SHP77 treated with DMSO at 0.1 percent for 48 hours (cell line): Measurements from ENCODE around the gene CMIP.
A peak's percentile ranks its signal among the peaks of the same experiment; 100 is the strongest.
"Not testable (repeated sequence)": the region's sequence is repeated elsewhere in the genome, so short reads cannot be mapped to it uniquely, and the experiment has no call there.

Experiments used
- DNase-seq: peaks from one replicate; lab custom pipeline; 2025; lab: John Stamatoyannopoulos, UW

Gene CMIP

DNA sequence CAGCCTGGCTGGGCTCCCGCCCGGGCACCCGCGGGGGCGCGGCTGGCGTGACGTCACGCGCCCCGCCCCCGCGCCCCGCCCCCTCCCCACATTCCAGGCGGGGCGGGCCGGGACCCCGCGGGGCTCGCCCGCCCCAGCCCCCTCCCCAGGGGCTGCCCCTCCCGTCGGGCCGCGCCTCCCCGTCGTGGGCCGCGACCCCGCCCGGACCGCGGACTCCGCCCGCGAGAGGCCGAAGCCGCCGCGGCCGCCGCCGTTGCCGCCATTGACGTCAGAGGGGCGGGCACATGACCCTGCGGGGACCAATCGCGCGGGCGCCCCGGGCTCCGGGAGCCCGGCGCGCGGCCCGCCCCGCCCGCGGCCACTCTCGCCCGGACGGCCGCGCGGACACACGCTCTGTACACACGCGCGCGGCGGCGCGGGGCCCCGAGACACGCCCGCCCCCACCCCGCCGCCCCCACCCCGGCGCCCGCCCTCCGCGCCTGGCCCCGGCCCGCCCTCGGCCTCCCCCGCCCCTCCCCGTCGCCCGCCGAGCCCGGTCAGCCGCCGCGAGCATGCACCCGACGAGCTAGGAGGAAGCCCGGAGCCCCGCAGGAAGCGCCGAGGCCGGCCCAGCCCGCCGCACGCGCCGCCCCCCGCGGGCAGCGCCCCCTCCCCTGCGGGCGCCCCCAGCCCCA is at the start of gene CMIP:
CMIP (plus strand) TSS at position 361 of the 674 bp plus-strand sequence.
- peak; percentile 51 for DNase-seq

DNA sequence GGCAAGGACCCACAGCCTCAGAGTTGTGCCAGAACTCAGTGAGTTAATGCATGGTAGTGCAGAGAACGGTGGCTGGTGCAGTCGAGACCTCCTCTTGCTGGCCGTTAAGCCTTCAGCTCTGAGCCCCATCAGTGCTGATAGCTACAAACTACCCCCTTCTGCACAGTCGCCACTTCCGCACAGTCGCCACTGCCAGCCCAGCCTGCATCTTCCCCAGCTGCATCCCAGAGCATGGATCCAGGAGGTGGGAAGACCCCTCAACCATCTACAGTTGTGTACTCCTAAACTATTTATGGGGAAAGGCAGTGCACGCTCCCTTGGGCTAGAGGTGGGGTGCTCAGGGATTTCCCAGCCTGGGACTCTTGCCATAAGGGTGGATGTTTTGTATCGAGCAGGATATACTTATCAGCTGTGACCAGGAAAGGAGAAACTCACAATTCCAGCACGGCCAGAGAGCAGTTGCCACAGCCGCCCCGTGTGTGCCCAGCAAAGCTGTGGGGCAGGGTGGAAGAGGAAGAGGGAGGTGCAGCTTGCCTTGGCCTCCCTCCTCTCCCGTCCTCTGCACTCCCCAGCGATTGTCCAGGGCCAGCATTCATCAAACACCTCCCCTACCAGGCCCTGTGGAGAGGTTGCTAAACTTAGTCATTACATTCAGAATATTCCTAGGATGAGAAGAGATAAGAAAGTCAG is 49.5 kb upstream of the CMIP start:
- no peak for DNase-seq

DNA sequence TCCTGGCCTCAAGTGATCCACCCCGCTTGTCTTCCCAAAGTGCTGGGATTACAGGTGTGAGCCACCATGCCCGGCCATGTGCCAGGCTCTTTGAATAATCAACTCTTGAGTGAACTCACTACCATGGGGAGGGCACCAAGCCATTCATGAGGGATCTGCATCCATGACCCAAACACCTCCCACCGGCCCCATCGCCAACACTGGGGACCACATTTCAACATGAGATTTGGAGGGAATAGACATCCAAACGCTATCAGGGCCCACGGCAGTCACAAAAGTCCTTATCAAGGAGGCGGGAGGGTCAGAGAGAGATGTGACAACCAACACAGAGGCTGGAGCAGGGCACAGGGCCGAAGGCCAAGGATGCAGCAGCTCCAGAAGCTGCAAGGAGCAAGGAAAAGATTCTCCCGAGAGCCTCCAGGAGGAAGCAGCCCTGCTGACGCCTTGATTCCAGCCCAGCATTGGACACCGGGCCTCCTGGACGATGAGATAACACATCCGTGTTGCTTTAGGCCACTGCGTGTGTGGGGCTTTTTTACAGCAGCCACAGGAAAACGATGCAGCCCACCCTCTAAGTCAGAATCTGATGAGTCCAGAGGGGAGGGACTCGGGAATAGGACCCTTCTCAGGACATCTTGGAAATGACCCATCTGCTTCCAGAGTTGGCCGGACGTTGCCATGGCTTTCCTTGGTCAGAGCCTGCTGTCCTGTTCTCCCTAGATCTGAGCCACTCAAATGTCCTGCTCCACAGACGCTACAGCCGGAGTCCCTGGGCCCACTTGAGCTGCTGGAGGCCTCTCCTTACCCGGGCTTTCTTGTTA is 47.3 kb upstream of the CMIP start:
- no peak for DNase-seq

DNA sequence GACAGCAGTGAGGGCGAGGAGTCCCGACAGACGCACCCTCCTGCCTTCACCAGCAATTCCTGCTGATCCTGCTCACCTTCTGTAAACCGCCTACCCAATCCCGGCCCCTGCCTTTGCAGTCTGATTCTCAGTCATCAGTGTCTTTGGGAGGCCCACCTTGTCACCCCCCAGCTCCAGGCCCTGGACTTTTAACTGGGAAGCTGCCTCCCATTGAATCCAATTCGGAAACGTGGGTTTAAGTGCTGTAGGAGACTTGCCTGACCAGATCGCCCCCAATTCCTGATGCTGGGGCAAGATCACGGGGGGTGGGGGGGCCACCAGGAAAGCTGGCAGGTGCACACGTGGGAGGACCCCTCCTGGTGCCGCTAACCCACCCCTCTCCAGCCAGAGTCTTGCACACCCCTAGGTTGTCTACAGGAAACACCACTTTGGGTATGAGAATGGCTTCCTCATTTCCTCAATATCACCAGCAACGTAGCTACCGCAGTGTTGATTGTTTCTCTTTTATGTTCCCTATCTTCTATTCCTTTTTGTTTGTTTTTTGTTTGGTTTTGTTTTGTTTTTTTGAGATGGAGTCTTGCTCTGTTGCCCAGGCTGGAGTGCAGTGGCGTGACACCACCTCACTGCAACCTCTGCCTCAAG is 46.6 kb upstream of the CMIP start:
- DNase-seq = no peak

DNA sequence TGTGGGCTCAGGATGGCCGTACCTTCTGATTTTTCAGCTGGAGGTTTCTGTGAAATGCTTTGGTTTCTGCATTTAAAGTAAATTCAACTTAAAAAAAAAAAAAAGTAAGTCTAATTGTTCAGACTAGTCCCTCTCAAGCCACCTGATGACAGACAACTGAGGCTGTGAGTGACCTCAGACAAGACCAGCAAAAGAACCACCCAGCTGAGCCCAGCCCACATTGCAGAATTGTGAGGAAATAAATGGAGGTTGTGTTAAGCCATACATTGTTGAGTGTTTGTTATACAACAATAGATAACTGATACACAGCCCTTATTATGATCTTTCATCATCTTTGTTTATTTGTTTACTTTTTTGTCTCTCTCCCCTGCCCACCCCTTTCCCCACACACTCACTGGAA is 44.7 kb upstream of the CMIP start:
- no peak for DNase-seq

DNA sequence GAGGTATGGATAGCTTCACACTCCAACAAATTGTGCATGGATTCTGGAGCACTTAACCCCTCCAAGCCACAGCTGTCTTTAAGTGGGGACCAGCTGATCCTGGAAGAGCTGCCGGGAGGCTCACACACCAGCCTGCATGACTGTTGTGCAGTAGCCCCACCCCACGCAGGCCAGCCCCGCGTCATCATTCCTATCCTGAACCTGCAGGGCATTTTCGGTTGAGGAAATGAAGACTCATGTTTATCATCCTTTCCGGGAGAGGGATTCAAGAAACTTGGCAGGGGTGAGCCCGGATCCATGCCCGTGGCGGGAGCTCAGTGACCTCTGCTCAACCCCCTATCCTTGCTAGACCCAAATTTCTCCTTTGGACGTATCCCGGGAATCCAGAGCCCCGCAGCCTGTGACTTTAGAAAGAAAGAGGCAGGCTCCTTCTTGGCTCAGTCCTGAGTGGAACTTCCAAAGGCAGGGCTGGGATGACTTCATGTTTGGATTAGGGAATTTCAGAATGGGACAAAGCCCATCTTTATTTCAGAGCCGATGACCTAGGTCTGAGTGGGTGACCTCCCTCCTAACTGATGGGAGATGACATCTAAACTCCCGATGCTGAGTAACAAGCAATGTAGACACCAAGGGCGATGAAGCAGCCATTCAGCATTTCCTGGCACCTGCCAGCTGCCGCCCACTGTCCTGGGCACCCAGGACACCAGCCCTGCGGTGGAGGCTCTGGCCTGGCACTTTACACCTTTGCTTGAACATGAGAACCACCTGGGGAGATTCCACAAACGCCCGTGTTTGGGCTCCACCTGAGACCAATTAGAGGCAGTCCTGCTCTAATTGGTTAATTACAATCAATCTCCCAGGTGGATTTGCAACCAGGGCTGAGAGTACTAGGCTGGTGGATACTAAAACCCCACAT is 43.3 kb upstream of the CMIP start:
- no peak for DNase-seq

DNA sequence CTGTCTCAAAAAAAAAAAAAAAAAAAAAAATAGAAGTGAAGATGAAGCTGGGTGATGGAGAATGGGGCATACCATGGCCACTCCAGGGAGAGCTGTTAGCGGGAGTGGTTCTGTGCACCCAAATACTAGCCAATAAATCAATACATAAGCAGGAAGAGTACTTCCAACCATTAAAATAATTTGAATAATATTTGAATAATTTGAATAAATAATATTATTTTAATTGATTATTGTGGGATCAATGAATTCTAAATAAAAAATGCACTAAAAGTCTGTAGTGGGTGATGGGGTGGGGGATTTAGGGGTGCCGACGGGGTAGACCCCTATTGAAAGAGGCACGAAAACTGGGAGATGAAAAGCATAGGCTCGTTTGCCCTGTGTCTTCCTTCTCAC is 41.4 kb upstream of the CMIP start:
- DNase-seq = no peak

DNA sequence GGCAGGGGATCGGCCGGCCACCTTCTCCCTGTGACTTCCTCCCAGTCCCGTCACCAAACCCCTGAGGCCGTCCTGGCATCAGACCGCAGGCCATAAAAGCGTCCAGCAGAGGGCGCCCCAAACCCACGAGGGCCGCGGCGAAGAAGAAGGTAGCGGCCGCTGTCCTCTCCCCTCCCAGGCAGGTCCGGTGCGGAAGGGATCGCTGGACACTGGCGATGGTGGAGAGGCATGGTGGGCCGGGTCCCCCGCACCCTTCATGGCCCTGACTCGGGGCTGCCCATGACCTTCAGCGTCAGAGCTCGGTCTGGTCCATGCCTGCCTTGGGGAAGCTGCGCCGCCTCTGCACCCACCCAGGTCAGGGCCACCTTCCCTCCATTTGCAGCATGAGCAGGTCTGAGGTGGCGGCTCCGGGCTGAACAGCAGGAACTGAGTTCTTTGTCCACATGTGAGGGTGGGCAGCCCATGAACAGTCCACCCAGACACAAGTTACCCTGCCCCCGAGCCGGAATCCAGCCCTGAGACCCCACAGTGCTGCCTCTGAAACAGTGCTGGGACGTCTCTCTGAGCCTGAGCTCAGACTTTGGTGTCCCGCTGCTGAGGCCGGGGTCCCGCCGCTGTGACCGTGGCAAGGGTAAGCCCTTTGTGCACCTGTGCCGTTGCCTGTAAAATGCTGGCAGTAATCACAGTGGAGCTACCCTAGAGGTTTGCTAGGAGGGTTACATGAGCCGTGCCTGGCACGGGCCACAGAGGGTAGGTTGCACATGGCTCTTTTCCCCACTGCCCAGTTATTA is 40.8 kb upstream of the CMIP start:
- peak; percentile 79 for DNase-seq

DNA sequence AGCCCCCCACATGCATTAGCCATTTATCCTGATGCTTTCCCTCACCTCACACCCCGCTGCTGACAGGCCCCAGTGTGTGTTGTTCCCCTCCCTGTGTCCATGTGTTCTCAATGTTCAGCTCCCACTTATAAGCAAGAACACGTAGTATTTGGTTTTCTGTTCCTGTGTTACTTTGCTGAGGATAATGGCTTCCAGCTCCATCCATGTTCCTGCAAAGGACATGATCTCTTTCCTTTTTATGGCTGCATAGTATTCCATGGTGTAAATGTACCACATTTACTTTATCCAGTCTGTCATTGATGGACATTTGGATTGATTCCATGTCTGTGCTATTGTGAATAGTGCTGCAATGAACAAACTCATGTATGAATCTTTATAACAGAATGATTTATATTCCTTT is 39.6 kb upstream of the CMIP start:
- DNase-seq = not testable (repeated sequence)

DNA sequence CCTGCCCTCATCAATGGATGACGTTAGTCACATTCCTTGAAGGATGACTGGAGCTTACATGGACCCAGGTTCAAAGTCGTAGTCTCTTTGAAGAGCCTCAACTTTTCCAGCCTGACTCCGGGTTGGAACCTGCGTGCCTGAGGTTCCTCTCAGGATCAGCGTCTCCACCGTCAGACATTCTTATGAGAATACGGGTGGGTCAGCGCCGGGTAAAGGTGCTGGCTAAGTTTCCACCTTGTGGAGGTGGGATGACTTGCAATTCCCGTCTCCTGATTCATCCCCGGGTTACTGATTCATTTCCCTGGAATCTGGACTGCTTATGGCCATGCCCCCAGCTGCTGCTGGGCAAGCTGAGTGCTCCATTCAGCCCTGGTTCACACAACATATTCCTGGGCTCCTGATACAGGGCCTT is 38.9 kb upstream of the CMIP start:
- DNase-seq = no peak

DNA sequence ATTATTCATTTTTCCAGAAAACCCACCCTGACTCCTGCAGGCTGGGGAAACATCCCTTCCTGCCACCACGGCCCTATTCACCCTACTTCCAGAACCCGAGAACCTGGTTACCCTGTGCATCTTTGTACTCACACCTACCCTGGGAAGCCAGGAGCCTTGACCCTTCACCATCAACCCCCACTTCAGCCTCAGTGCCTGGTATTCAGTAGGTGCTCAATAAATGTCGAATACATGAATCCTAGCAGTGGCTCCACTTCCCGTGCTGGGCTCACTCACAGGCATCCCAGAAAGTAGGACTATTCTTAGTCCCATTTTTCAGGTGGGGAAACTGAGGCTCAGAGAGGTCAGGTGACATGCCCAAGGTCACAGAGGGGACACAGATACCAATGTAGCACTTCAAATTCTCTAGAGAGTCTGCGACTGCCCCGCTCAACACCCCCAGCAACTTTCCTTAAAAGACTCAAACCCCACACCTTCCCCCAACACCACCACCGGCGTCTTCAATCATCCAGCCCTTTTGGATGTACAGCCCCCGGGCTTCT is 36.1 kb upstream of the CMIP start:
- no peak for DNase-seq

DNA sequence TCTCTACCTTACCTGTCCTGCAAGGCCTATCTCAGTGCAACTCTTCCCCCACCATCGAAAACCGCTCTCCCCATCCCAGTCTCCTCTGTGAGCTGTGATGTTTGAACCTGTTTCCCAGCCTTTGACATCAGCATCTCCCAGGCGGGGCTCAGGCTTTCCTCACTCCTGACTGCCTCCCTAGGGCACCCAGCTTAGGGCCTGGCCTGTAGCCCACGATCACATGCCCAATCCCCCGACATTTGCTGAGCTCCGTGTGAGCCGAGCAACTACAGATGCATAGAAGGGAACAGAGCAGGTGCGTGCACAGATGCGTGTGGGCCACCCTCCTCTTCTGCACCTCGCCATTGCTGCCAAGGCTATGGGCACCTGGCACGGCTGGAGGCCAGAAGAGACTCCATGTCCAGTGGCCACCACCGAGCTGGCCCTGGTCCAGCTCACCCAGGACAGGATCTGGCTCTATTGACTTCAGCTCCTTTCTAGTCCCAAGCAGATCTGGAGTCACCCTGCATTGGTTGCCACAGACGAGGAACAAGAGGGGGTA is 35.5 kb upstream of the CMIP start:
- no peak for DNase-seq

DNA sequence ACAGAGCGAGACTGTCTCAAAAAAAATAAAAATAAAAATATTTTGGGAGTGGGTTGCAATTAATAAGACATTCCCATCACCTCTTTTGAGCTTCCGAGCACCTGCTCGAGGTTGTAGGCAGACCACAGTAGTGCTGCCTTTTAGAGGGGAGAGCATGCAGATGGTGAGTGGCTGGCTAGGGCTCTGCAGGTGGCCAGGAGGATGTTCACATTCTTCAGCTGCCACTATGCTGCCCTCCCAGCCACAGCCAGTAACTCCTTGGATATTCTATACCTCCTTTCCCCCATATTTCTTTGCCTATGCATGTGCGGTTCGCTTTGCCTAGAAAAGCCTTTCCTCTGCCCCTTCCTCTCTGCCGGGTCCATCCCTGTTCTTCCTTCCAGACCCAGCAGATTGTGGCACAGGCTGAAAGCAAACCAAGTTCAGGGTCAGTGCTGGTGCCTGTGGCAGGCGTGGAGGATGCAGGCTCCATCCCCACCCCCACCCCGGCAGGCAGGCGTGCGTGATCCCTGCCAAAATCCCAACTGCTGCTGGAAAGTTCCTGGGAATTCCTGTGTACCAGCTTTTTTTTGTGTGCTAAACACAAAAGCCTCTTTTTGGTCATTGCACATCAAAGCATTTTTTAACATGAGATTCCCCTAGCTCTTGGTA is 33.8 kb upstream of the CMIP start:
- no peak for DNase-seq

DNA sequence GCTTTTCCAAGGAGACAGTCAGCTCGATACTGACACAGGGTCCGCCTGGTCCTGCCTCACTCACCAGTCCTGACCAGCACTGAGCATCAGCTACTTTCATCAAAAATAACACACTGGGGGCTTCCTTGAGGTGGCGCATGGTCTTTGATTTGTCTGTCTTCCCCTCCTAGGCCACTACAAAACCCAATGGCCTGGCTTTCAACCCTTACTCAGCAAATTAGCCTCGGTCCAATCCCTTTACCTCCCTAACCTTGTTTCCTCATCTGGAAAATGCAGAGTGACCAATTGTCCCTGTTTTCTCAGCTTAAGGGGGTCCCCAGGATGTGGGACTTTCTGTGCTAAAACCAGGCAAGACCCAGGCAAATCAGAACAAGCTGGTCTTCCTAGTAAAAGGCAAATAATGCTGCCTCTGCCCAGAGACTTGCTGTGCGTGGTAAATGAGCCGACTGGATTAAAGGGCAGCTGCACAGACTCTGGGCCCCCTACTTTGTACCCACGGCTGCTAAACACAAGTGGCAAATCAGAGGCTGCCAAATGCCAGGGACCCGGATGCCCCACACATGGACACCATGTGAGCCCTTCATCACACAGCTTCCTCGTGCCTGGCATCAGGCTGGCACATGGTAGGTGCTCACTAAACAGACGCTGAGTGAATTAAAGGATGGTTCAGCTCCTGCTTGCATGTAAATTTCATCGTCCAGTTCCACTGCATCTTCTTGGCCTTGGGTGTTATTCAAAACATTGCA is 31.2 kb upstream of the CMIP start:
- DNase-seq = no peak

DNA sequence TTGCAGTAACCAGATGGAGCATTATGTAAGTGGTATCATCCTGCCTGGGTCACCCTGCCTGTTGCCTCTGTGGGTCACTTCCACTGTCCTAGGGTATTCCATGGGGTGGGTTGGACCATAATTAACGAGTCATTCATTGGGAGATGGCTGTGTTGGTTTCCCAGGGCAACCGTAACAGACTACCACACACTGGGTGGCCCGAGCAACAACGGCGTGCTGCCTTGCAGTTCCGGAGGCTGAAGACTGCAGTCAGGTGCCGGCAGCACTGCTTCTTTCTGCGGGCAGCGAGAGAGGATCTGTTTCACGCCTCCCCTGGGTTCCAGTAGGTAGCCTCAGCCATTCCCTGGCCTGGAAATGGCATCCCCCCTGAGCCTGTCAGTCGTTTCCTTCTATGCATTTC is 28.9 kb upstream of the CMIP start:
- DNase-seq = no peak

DNA sequence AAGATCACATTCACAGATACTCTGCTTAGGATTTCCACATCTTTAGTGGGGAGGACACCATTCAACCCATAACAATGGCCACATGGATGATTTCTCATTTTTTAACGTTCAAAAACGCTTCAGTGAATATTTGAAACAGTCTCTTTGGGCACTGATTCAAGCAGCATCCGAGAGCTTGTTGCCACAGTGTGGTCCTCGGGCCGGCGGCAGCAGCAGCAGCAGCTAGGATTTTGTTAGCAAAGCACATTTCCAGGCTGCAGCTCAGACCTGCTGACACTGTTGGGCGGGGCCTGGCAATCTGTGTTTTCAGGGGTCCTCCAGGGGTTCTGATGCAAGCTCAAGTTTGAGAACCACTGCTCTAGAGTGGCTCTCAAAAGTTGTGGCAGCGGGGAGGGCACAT is 27.9 kb upstream of the CMIP start:
- DNase-seq = no peak

DNA sequence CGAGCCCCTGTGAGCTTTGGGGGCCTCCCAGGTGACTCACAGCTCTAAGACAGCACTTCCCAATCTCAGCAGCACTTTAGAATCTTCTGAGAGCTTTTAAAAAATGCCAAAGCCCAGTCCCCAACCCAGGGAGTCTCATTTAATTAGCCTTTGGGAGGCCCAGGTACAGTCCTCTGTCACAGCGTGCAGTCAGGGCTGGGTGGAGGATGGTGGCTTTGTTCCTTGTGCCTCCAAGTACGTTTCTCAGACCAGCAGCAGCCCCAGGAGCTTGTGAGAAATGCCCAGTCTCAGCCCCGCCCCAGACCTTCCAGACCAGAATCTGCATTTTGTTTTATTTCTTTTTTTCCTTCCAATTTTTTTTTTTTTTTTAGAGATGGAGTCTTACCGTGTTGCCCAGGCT is 27.4 kb upstream of the CMIP start:
- no peak for DNase-seq

DNA sequence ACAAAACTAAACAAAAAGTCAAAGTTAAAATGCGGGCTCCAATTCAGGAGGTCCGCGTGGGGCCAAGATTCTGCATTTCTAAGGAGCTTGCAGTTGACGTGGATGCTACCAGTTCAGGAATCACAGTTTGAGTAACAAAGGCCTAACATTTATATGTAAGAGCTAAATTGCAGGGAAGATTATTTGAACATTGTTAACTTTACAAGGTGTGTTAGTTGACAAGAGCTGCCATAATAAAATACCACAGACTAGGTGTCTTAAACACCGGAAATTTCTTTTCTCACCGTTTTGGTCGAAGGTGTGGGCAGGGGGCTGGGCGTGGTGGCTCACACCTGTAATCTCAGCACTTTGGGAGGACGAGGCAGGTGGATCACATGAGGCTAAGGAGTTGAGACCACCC is 24.8 kb upstream of the CMIP start:
- DNase-seq = no peak

DNA sequence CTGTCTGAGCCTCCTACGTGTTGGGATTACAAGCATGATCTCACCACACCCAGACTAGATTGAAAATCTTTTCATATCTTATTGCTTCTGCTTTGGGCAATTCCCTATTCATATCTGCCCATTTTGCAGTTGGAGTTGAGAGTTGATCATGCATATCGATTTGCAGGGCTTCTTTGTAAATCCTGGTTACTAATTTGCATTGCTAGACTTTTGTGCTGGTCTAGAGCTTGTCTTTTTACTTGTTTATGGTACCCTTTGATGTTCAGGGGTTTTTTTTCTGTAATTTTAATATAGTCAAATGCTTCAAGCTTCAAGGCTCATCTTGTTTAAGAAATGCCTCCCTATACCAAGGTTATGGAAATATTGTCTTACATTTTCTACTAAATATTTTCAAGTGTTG is 23.5 kb upstream of the CMIP start:
- no peak for DNase-seq
